Activated CD4-positive, alpha-beta T cell treated with anti-CD3 and anti-CD28 coated beads, Interleukin-2, Interleukin-4, amounts not matched to agents 100 ng/mL and 50 ng/mL, durations not matched to agents 16 hours and 8 hours (primary cell): Measurements from ENCODE around the gene ACOX3.

Experiments
- DNase-seq: peaks from one replicate; pipeline ENCODE4 v3.0.0-alpha.2; 2020; ENCODE audit warnings: low spot score

Gene ACOX3

GRCh38 chr4:8372506-8372905, 68.0 kb downstream of the ACOX3 start:
- no peak for DNase-seq

- DNase-seq = no peak
Measured at GRCh38 chr4:8371596-8371995, 68.9 kb downstream of the ACOX3 start.

GRCh38 chr4:8370835-8371595, 69.5 kb downstream of the ACOX3 start:
- no peak for DNase-seq

- no peak for DNase-seq
Measured at GRCh38 chr4:8370106-8370787, 70.3 kb downstream of the ACOX3 start.

GRCh38 chr4:8369426-8370105, 71.0 kb downstream of the ACOX3 start:
- DNase-seq = no peak

GRCh38 chr4:8368998-8369397, 71.5 kb downstream of the ACOX3 start:
- no peak for DNase-seq

GRCh38 chr4:8368061-8368481, 72.5 kb downstream of the ACOX3 start:
- DNase-seq = no peak

- no peak for DNase-seq
Measured at GRCh38 chr4:8366601-8367000, 73.9 kb downstream of the ACOX3 start.

- no peak for DNase-seq
Measured at GRCh38 chr4:8365951-8366350, 74.6 kb downstream of the ACOX3 start.

GRCh38 chr4:8365353-8365752, 75.2 kb downstream of the ACOX3 start:
- no peak for DNase-seq

GRCh38 chr4:8364848-8365350, 75.6 kb downstream of the ACOX3 start:
- DNase-seq = no peak

GRCh38 chr4:8364141-8364540, 76.4 kb downstream of the ACOX3 start:
- DNase-seq = no peak

- no peak for DNase-seq
Measured at GRCh38 chr4:8362483-8362882, 78.0 kb downstream of the ACOX3 start.

GRCh38 chr4:8359193-8359592, 81.3 kb downstream of the ACOX3 start:
- no peak for DNase-seq

GRCh38 chr4:8356856-8357255, 83.7 kb downstream of the ACOX3 start:
- DNase-seq = no peak

GRCh38 chr4:8355864-8356565, 84.5 kb downstream of the ACOX3 start:
- no peak for DNase-seq

- DNase-seq = no peak
Measured at GRCh38 chr4:8355306-8355705, 85.2 kb downstream of the ACOX3 start.

GRCh38 chr4:8353912-8354453, 86.5 kb downstream of the ACOX3 start:
- DNase-seq = no peak

GRCh38 chr4:8353158-8353669, 87.3 kb downstream of the ACOX3 start:
- DNase-seq = no peak

- no peak for DNase-seq
Measured at GRCh38 chr4:8352368-8353157, 88.0 kb downstream of the ACOX3 start.

- DNase-seq = no peak
Measured at GRCh38 chr4:8351931-8352367, 88.6 kb downstream of the ACOX3 start.
